A549 (cell line): ENCODE data around the gene TSEN54. TPM values are rescaled to one million over a fixed set of nuclear protein-coding genes. Genes with fewer than 3 reads are reported as not detected.

Experiments used
- ATAC-seq, 2 experiments: fragments of 200-7000 bp in 1 of 2; fragments of >200 bp in 1 of 2; cut with Nextera tagmentation in 1 of 2; cut with Tn5 transposase in 1 of 2; 3 replicates each; pipeline versions ENCODE4 v1.8.0 to v1.9.1; 2018 to 2020; ENCODE audit warnings: mild to moderate bottlenecking in 1 of 2, moderate library complexity in 1 of 2
- CTCF ChIA-PET: fragments of 300-600 bp; sonication (Branson Sonifier 250); formaldehyde crosslinking; extraction: SDS; loops from one replicate; lab custom pipeline; 2021; ENCODE audit warnings: antibody characterized with exemption, inconsistent platforms; lab: Yijun Ruan, JAX
- POLR2A ChIA-PET: fragments of 350-600 bp; formaldehyde crosslinking; extraction: SDS; loops from one replicate; lab custom pipeline; 2021; ENCODE audit warnings: antibody characterized with exemption, inconsistent platforms; lab: Yijun Ruan, JAX
- DNase-seq, 2 experiments: peaks; one replicate each; pipeline versions ENCODE4 v3.0.0 to v3.0.0-alpha.2; 2011 to 2016; ENCODE audit warnings: low read depth in 1 of 2, low spot score in 1 of 2
- FAIRE-seq: peaks from 2 replicates; lab custom pipeline; 2011; peaks lifted over from hg19 to GRCh38; lab: Jason Lieb, UNC
- H3K27ac ChIP-seq, 2 experiments: fragments of >200 bp; sonication (Bioruptor Twin); formaldehyde crosslinking; 3 replicates each; pipeline ENCODE4 v1.5.1; 2016 to 2017
- H3K4me1 ChIP-seq: fragments of >200 bp; sonication (Bioruptor Twin); formaldehyde crosslinking; 3 replicates; pipeline ENCODE4 v1.6.1; 2016
- H3K4me2 ChIP-seq: fragments of >200 bp; sonication (Bioruptor Twin); formaldehyde crosslinking; 3 replicates; pipeline ENCODE4 v1.6.1; 2016
- H3K4me3 ChIP-seq: fragments of >200 bp; sonication (Bioruptor Twin); formaldehyde crosslinking; 3 replicates; pipeline ENCODE4 v1.5.1; 2016
- H3K9me3 ChIP-seq: fragments of >200 bp; sonication (Bioruptor Twin); formaldehyde crosslinking; 3 replicates; pipeline ENCODE4 v1.6.1; 2016
- ATOH8 ChIP-seq: fragments of 250-450 bp; sonication (Bioruptor Pico); IDR thresholded peaks from 2 replicates; pipeline ENCODE4 v1.5.0; 2020; ENCODE audit warnings: low read depth, mild to moderate bottlenecking, moderate library complexity
- BHLHE40 ChIP-seq: IDR thresholded peaks from 2 replicates; pipeline ENCODE4 v1.6.1; 2012; ENCODE audit warnings: low read depth, low read length, inconsistent platforms
- CBX2 ChIP-seq: fragments of 200-600 bp; sonication (generic); IDR thresholded peaks from 2 replicates; pipeline ENCODE4 v1.6.1; 2016; ENCODE audit warnings: low read depth, mild to moderate bottlenecking, borderline replicate concordance
- CBX8 ChIP-seq: fragments of 200-600 bp; sonication (generic); IDR thresholded peaks from 2 replicates; pipeline ENCODE4 v1.6.1; 2016
- CHD2 ChIP-seq: fragments of 150-350 bp; IDR thresholded peaks from 2 replicates; pipeline ENCODE4 v1.6.1; 2014; ENCODE audit warnings: low read length; ENCODE audit not compliant: partially characterized antibody
- EHF ChIP-seq: fragments of 250-450 bp; sonication (Bioruptor Pico); IDR thresholded peaks from 2 replicates; pipeline ENCODE4 v1.5.0; 2020; ENCODE audit warnings: mild to moderate bottlenecking
- ESRRA ChIP-seq: fragments of 150-350 bp; IDR thresholded peaks from 2 replicates; pipeline ENCODE4 v1.6.1; 2014; ENCODE audit warnings: mild to moderate bottlenecking, low read length, borderline replicate concordance
- HES2 ChIP-seq: fragments of >200 bp; sonication (Bioruptor Twin); formaldehyde crosslinking; IDR thresholded peaks from 2 replicates; pipeline ENCODE4 v1.6.1; 2016
- HEYL ChIP-seq: fragments of 250-450 bp; sonication (Bioruptor Pico); IDR thresholded peaks from 2 replicates; pipeline ENCODE4 v1.8.0; 2021; ENCODE audit warnings: mild to moderate bottlenecking, moderate library complexity
- HOXA7 ChIP-seq: fragments of 250-450 bp; sonication (Bioruptor Pico); IDR thresholded peaks from 2 replicates; pipeline ENCODE4 v1.5.0; 2020; ENCODE audit warnings: mild to moderate bottlenecking, moderate library complexity
- HOXB13 ChIP-seq: fragments of 250-450 bp; sonication (Bioruptor Pico); IDR thresholded peaks from 2 replicates; pipeline ENCODE4 v1.5.0; 2020; ENCODE audit warnings: low read depth, mild to moderate bottlenecking, moderate library complexity
- JUN ChIP-seq, 2 experiments: fragments of >200 bp; sonication (Bioruptor Twin); formaldehyde crosslinking; IDR thresholded peaks; 2 replicates in 1 of 2; 3 replicates in 1 of 2; pipeline ENCODE4 v1.6.1; 2016 to 2017
- JUNB ChIP-seq: fragments of >200 bp; sonication (Bioruptor Twin); formaldehyde crosslinking; IDR thresholded peaks from 2 replicates; pipeline ENCODE4 v1.6.1; 2016
- KDM1A ChIP-seq: fragments of 200-600 bp; sonication (generic); IDR thresholded peaks from 2 replicates; pipeline ENCODE4 v1.6.1; 2016; ENCODE audit warnings: low read depth, mild to moderate bottlenecking
- MAFK ChIP-seq: fragments of 450-650 bp; IDR thresholded peaks from 2 replicates; pipeline ENCODE4 v1.6.1; 2014; ENCODE audit not compliant: partially characterized antibody
- MAZ ChIP-seq: fragments of 150-350 bp; IDR thresholded peaks from 2 replicates; pipeline ENCODE4 v1.6.1; 2014; ENCODE audit warnings: antibody characterized with exemption, low read depth, low read length, borderline replicate concordance
- NFE2L2 ChIP-seq: fragments of 150-350 bp; conservative IDR thresholded peaks from 2 replicates; pipeline ENCODE4 v1.6.1; 2014; ENCODE audit warnings: low read length
- NPAS2 ChIP-seq: fragments of 250-450 bp; sonication (Bioruptor Pico); IDR thresholded peaks from 2 replicates; pipeline ENCODE4 v1.8.0; 2022; ENCODE audit warnings: mild to moderate bottlenecking, moderate library complexity, borderline replicate concordance
- PHF8 ChIP-seq: fragments of 200-600 bp; sonication (generic); IDR thresholded peaks from 2 replicates; pipeline ENCODE4 v1.6.1; 2016; ENCODE audit warnings: low read depth, mild to moderate bottlenecking, antibody characterized with exemption, moderate library complexity, borderline replicate concordance
- POLR2AphosphoS2 ChIP-seq: conservative IDR thresholded peaks from 2 replicates; pipeline ENCODE4 v1.6.1; 2012; ENCODE audit warnings: low read length, improper control_type of control experiment, inconsistent platforms
- RCOR1 ChIP-seq: fragments of 150-350 bp; IDR thresholded peaks from 2 replicates; pipeline ENCODE4 v1.6.1; 2014; ENCODE audit warnings: antibody characterized with exemption, low read length, low read depth
- RNF2 ChIP-seq: fragments of 200-600 bp; sonication (generic); IDR thresholded peaks from 2 replicates; pipeline ENCODE4 v1.6.1; 2016; ENCODE audit warnings: low read depth, mild to moderate bottlenecking, antibody characterized with exemption, moderate library complexity, borderline replicate concordance
- SREBF2 ChIP-seq: fragments of 450-650 bp; IDR thresholded peaks from 2 replicates; pipeline ENCODE4 v1.6.1; 2014; ENCODE audit warnings: mild to moderate bottlenecking, moderate library complexity
- TP53 ChIP-seq: fragments of 250-450 bp; sonication (Bioruptor Pico); IDR thresholded peaks from 2 replicates; pipeline ENCODE4 v1.5.0; 2021; ENCODE audit warnings: mild to moderate bottlenecking, moderate library complexity
- ZNF302 ChIP-seq: fragments of 250-450 bp; sonication (Bioruptor Pico); IDR thresholded peaks from 2 replicates; pipeline ENCODE4 v1.9.0; 2021; ENCODE audit warnings: inconsistent platforms, mild to moderate bottlenecking, moderate library complexity
- ZSCAN20 ChIP-seq: fragments of 250-450 bp; sonication (Bioruptor Pico); IDR thresholded peaks from 2 replicates; pipeline ENCODE4 v1.8.0; 2022; ENCODE audit warnings: mild to moderate bottlenecking, moderate library complexity
- WGBS: methylation state at CpG from one replicate; pipeline ENCODE4 v1.1.6; 2017; ENCODE audit errors: missing lambda C conversion rate; 5-methylcytosine and 5-hydroxymethylcytosine counted together
- polyA plus RNA-seq, 4 experiments: library from polyadenylated mRNA; depleted of rRNA in 3 of 4; stranded (reverse); fragments of >200 nt; fragmentation: RNase III in 1 of 4; extraction: RNeasy Plus Mini Kit Qiagen cat#74134 plus additional on column Dnase treatment in 1 of 4; gene quantifications; 2 replicates in 3 of 4; 3 replicates in 1 of 4; pipeline ENCODE4 v1.2.3, GENCODE V29; 2011 to 2017
- TF ChIP-seq, protein P1 (sequence below): fragments of 150-350 bp; IDR thresholded peaks from 2 replicates; pipeline ENCODE4 v1.6.1; 2014; ENCODE audit warnings: low read depth, mild to moderate bottlenecking, low read length
- TF ChIP-seq, protein P2 (sequence below): IDR thresholded peaks from 2 replicates; pipeline ENCODE4 v1.6.1; 2012

Gene TSEN54
- polyA plus RNA-seq, 2 of the 4 experiments (the other 2 are of a cell fraction): 24.8 to 38.4 TPM

DNA sequence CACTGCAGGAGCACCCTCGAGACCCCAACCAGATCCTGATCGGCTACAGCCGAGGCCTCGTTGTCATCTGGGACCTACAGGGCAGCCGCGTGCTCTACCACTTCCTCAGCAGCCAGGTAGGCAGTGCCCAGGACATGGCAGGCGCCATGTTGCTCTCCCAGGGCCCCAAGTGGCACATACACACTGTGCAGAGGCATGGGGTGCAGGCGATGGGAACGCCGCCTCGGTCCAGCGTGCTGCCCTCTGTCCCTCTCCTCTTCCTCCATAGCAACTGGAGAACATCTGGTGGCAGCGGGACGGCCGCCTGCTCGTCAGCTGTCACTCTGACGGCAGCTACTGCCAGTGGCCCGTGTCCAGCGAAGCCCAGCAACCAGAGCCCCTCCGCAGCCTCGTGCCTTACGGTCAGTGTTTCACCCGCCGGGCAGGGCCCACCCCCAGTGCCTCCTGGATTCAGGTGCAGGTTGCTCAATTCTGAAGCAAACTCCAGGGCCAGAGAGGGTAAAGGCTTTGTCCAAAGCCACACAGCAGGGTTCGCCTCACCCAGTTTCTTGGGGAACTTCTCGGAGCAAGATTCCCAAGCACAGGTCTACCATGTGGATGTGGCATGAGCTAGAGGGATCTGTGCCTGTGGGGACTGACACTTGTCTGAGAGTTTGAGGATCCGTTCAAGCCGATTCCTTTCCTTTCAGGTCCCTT lies 46.9 kb downstream of the TSEN54 start:
- Histone ChIP-seq H3K9me3 (no peaks in the 10 kb centered on the region), H3K4me2 (no peak overlapping the region), H3K4me1 (peaks cover 49% of the 10 kb centered on the region), H3K27ac (peak overlapping the region in 1 of 2 experiments; percentile 69; a peak in 2 of 6 replicates), H3K4me3 (no peak overlapping the region)
- 94% methylated on average over 27 of the region's 28 CpGs for WGBS
- FAIRE-seq (no peak), ATAC-seq (no peak), DNase-seq (no peak)
- CTCF ChIA-PET: interaction anchor here (0.7 to 3.7 kb wide), 3 partner anchors 8 to 70 kb away, joined by 3 to 21 read pairs (median 3); partner anchors contain the start of gene SMIM5
- TF ChIP-seq HEYL (CRISPR knock-in tag): no peak
- no peak for TF ChIP-seq ATOH8 (CRISPR knock-in tag)
- TF ChIP-seq, protein P1, sequence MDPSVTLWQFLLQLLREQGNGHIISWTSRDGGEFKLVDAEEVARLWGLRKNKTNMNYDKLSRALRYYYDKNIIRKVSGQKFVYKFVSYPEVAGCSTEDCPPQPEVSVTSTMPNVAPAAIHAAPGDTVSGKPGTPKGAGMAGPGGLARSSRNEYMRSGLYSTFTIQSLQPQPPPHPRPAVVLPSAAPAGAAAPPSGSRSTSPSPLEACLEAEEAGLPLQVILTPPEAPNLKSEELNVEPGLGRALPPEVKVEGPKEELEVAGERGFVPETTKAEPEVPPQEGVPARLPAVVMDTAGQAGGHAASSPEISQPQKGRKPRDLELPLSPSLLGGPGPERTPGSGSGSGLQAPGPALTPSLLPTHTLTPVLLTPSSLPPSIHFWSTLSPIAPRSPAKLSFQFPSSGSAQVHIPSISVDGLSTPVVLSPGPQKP: no peak
- no peak for TF ChIP-seq NFE2L2
- TF ChIP-seq MAZ: no peak
- TF ChIP-seq ESRRA: no peak
- no peak for TF ChIP-seq NPAS2
- TF ChIP-seq HOXA7 (CRISPR knock-in tag): no peak
- no peak for TF ChIP-seq CBX2
- no peak for TF ChIP-seq KDM1A
- TF ChIP-seq EHF (CRISPR knock-in tag): no peak
- no peak for TF ChIP-seq ZNF302 (CRISPR knock-in tag)
- TF ChIP-seq JUNB: no peak
- TF ChIP-seq CBX8: no peak
- TF ChIP-seq PHF8: no peak
- TF ChIP-seq, protein P2, sequence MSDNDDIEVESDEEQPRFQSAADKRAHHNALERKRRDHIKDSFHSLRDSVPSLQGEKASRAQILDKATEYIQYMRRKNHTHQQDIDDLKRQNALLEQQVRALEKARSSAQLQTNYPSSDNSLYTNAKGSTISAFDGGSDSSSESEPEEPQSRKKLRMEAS: no peak
- TF ChIP-seq JUN (IDR thresholded peaks at IDR 0.05): no peak
- TF ChIP-seq HES2: no peak
- no peak for TF ChIP-seq RNF2
- no peak for TF ChIP-seq MAFK
- POLR2A ChIA-PET: no interaction called here

- Histone ChIP-seq H3K4me2 (no peak overlapping the region), H3K4me3 (no peak overlapping the region), H3K27ac (peak overlapping the region in 1 of 2 experiments; percentile 69; a peak in 3 of 6 replicates), H3K9me3 (no peaks in the 10 kb centered on the region), H3K4me1 (peaks cover 39% of the 10 kb centered on the region)
- 92% methylated on average over 6 of the region's 11 CpGs for WGBS
- FAIRE-seq (no peak), ATAC-seq (no peak), DNase-seq (no peak)
- TF ChIP-seq HEYL (CRISPR knock-in tag) (no peak), ZNF302 (CRISPR knock-in tag) (no peak), CHD2 (no peak), BHLHE40 (no peak), RCOR1 (no peak), SREBF2 (no peak), TP53 (CRISPR knock-in tag) (no peak), HOXB13 (no peak), ZSCAN20 (no peak), POLR2AphosphoS2 (no peak)
- TF ChIP-seq, protein P1: no peak
- TF ChIP-seq, protein P2: no peak
- CTCF ChIA-PET: interaction anchor here (0.6 to 3.7 kb wide), 5 partner anchors 27 to 185 kb away, joined by 3 to 21 read pairs (median 8); partner anchors contain the start of gene SMIM5
- POLR2A ChIA-PET: no interaction called here
Measured at GRCh38 chr17:75564195-75564594, 47.9 kb downstream of the TSEN54 start.
